ENCODE results near the gene CHKA.

DNA sequence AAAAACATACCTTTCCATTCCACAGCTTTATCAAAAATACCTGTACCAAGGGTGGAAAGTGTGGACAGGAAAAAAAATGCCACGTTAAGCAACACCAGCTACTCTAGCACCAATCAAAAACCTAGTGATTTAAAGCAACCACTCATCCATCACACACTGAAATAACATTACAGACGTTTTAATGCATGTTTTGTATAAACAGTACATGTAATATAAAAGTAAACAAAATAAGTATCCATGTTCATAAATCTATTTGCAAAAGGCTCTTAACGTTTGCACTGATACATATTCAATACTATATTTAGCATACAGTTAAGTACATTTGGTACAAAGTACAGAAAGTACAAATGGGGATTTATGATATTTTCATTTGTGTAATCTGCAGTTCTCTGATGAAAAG is 38.7 kb downstream of the CHKA start:
- TF ChIP-seq, protein P1, sequence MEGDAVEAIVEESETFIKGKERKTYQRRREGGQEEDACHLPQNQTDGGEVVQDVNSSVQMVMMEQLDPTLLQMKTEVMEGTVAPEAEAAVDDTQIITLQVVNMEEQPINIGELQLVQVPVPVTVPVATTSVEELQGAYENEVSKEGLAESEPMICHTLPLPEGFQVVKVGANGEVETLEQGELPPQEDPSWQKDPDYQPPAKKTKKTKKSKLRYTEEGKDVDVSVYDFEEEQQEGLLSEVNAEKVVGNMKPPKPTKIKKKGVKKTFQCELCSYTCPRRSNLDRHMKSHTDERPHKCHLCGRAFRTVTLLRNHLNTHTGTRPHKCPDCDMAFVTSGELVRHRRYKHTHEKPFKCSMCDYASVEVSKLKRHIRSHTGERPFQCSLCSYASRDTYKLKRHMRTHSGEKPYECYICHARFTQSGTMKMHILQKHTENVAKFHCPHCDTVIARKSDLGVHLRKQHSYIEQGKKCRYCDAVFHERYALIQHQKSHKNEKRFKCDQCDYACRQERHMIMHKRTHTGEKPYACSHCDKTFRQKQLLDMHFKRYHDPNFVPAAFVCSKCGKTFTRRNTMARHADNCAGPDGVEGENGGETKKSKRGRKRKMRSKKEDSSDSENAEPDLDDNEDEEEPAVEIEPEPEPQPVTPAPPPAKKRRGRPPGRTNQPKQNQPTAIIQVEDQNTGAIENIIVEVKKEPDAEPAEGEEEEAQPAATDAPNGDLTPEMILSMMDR (IDR thresholded peaks at IDR 0.05), result no peak
- TF ChIP-seq POLR2A (IDR thresholded peaks at IDR 0.05), result no peak

Measured in body of pancreas (tissue), 4 donors.